ENCODE results near the gene AMOTL1. TPM values are rescaled to one million over a fixed set of nuclear protein-coding genes. Genes with fewer than 3 reads are reported as not detected.
"Not testable (repeated sequence)": the region's sequence is repeated elsewhere in the genome, so short reads cannot be mapped to it uniquely, and the experiment has no call there.

The AMOTL1 gene
- total and polyA plus RNA-seq, 8 donors, result 5.0 to 46.3 (median 14.8) TPM

DNA sequence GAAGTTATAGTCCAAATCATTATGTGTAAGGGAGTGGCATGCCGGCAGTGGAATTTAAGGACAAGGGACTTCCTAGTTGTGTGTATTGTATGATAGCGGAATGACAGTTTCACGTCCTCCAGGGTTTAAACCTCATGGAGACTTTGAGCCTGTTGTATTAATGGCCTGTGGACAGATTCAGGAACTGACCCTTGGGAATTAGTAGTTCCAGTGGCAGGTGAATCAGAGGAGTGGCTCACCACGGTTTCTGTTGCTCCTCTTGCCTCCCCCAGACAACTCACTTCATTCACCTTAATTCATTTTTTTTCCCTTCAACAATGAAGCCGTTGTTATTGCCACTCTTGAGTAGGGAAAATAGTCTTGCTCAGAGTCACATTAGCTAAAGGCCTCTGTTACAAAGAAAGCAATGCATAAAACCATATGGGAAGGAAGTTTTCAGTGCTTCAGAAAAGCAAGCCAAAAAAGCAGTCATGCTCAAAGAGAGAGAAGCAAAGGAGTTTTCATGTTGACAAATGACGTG lies 22.6 kb downstream of the AMOTL1 start:
- no peak overlapping the region for H3K27ac ChIP-seq
- no peak overlapping the region for H3K4me3 ChIP-seq
- peaks cover 27 to 86% (median 55%) of the 10 kb centered on the region in 4 donors for H3K4me1 ChIP-seq
- no peak for TF ChIP-seq POLR2A (IDR thresholded peaks at IDR 0.05)
- TF ChIP-seq, protein P1, sequence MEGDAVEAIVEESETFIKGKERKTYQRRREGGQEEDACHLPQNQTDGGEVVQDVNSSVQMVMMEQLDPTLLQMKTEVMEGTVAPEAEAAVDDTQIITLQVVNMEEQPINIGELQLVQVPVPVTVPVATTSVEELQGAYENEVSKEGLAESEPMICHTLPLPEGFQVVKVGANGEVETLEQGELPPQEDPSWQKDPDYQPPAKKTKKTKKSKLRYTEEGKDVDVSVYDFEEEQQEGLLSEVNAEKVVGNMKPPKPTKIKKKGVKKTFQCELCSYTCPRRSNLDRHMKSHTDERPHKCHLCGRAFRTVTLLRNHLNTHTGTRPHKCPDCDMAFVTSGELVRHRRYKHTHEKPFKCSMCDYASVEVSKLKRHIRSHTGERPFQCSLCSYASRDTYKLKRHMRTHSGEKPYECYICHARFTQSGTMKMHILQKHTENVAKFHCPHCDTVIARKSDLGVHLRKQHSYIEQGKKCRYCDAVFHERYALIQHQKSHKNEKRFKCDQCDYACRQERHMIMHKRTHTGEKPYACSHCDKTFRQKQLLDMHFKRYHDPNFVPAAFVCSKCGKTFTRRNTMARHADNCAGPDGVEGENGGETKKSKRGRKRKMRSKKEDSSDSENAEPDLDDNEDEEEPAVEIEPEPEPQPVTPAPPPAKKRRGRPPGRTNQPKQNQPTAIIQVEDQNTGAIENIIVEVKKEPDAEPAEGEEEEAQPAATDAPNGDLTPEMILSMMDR (IDR thresholded peaks at IDR 0.05), result no peak
- TF ChIP-seq EP300 (IDR thresholded peaks at IDR 0.05), result no peak
- no peak for TF ChIP-seq POLR2AphosphoS5 (IDR thresholded peaks at IDR 0.05)
- DNase-seq, result no peak
- H3K9me3 ChIP-seq, result no peaks in the 10 kb centered on the region
- WGBS, 5 donors, result 56 to 63% (median 62%) methylated on average over 6 of the region's 6 CpGs
- intact Hi-C loops (cut with DNase I; ENCODE audit: low total_unique reads), result no loop called here
- H3K36me3 ChIP-seq, result no peaks in the 10 kb centered on the region
- H3K27me3 ChIP-seq, result no peaks in the 10 kb centered on the region

DNA sequence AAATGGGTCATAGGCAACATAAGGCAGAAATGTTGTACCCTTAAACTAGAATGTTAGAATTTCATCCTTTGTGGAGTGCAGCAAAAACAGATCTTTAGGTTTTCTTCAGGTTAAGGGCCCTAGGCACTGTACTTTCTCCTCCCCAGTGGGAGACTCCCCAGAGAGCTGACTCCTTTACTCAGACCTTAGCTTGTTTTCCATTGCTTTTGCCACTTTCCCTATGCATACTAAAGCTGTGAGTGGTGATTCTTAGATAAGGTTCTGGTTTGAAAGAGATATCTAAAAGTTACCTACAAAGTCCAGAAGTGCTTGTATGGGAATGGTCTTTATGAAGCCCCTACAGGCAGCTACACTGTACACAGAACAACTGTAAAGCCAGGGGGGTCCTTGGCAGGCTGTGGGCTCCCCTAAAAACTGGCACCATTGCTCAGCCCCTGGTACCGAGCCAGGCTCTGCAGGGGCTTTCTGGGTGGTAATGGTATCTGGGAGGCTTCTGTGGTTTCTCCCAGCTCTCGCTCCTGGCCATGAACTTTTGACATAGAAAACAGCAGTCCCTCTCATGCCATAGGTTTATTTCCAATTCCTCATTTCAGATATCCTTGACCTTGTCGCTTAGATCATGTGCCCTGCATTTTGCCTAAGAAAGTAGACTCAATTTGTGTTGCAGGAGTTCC lies 23.2 kb downstream of the AMOTL1 start:
- Histone ChIP-seq H3K27me3 (no peaks in the 10 kb centered on the region), H3K27ac (no peak overlapping the region), H3K4me3 (no peak overlapping the region), H3K4me1 (peaks cover 24 to 87% (median 55%) of the 10 kb centered on the region in 4 donors), H3K9me3 (no peaks in the 10 kb centered on the region), H3K36me3 (no peaks in the 10 kb centered on the region)
- TF ChIP-seq POLR2A (IDR thresholded peaks at IDR 0.05), result no peak
- TF ChIP-seq POLR2AphosphoS5 (IDR thresholded peaks at IDR 0.05), result no peak
- no peak for TF ChIP-seq EP300 (IDR thresholded peaks at IDR 0.05)
- TF ChIP-seq, protein P1 (IDR thresholded peaks at IDR 0.05), result no peak
- 85 to 96% (median 90%) methylated on average over 3 of the region's 3 CpGs for WGBS, 5 donors
- no peak for DNase-seq
- intact Hi-C loops (cut with DNase I; ENCODE audit: low total_unique reads), result no loop called here

DNA sequence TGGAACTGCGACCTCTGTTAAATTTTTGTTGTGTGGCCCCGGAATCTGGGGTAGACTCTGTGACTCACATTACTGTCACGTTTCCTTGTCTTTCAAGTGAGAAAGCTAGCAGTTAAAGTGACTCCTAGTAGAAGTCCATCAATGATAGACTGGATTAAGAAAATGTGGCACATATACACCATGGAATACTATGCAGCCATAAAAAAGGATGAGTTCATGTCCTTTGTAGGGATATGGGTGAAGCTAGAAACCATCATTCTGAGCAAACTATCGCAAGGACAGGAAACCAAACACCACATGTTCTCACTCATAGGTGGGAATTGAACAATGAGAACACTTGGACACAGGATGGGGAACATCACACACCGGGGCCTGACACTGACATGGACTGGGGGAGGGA lies 23.8 kb downstream of the AMOTL1 start:
- H3K36me3 ChIP-seq; DNase-seq; H3K9me3 ChIP-seq; H3K27me3 ChIP-seq; intact Hi-C loops (cut with DNase I; ENCODE audit: low total_unique reads); H3K4me3 ChIP-seq; H3K27ac ChIP-seq: not testable (repeated sequence)
- H3K4me1 ChIP-seq, result peaks cover 21 to 87% (median 51%) of the 10 kb centered on the region in 4 donors
- 92 to 99% (median 94%) methylated on average over 5 of the region's 5 CpGs for WGBS, 5 donors

DNA sequence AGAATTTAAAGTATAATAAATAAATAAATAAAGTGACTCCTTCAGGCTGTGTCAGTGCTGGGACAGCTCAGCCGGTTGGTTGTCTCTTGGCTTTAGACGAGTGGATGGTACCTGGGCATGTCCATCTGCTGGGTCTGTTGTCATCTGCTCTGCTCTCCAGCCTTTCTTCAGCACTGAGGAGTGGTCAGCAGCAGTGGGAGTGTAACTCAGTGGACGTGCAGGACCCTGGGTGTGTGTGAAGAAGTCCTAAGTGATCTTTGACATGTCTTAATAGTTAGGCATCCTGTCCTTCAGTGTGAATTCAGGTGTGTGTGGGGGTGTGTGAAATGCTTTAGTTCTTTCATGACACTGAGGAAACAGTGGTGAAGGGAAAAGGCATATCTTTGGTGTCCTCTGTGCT lies 24.3 kb downstream of the AMOTL1 start:
- TF ChIP-seq EP300 (IDR thresholded peaks at IDR 0.05) (no peak), POLR2AphosphoS5 (IDR thresholded peaks at IDR 0.05) (no peak), POLR2A (IDR thresholded peaks at IDR 0.05) (no peak)
- TF ChIP-seq, protein P1 (IDR thresholded peaks at IDR 0.05), result no peak
- WGBS, 5 donors, result 79 to 94% (median 86%) methylated on average over 3 of the region's 3 CpGs
- intact Hi-C loops (cut with DNase I; ENCODE audit: low total_unique reads), result no loop called here
- Histone ChIP-seq H3K9me3 (no peaks in the 10 kb centered on the region), H3K27ac (no peak overlapping the region), H3K27me3 (no peaks in the 10 kb centered on the region), H3K36me3 (no peaks in the 10 kb centered on the region), H3K4me1 (peaks cover 19 to 90% (median 48%) of the 10 kb centered on the region in 4 donors), H3K4me3 (no peak overlapping the region)
- DNase-seq, result no peak

DNA sequence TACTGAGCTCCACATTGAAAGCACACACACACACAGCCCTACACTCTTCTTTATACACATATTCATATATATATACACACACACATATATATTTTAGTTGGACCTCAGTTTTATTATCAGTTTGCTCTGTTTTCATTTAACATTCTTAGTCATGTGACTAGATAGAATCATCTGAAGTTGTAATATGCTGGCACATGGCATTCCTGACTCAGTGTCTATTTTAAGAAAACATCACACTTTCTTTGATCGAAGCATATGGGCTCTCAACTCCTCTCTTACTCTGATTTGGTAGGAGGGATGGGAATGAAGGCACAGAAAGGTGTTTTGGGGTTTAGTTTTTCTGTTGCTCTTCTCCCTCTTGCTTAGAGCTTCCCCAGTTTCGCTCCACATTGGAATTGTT lies 24.8 kb downstream of the AMOTL1 start:
- whole genome bisulfite sequencing, 5 donors, result 74 to 86% (median 78%) methylated on average over 2 of the region's 2 CpGs
- H3K4me1 ChIP-seq, result peaks cover 19 to 88% (median 44%) of the 10 kb centered on the region in 4 donors
- peak overlapping the region in 2 of 5 donors; percentile 72 for H3K27ac ChIP-seq
- H3K4me3 ChIP-seq, result no peak overlapping the region
- intact Hi-C loops (cut with DNase I; ENCODE audit: low total_unique reads), result no loop called here
- H3K36me3 ChIP-seq, result no peaks in the 10 kb centered on the region
- TF ChIP-seq POLR2A (IDR thresholded peaks at IDR 0.05) (no peak), EP300 (IDR thresholded peaks at IDR 0.05) (no peak), POLR2AphosphoS5 (IDR thresholded peaks at IDR 0.05) (no peak)
- TF ChIP-seq, protein P1 (IDR thresholded peaks at IDR 0.05), result no peak
- no peaks in the 10 kb centered on the region for H3K9me3 ChIP-seq
- DNase-seq, result no peak
- no peaks in the 10 kb centered on the region for H3K27me3 ChIP-seq

All from stomach (tissue), 9 donors.